ENCODE results near the gene CORIN. TPM values are rescaled to one million over a fixed set of nuclear protein-coding genes. Genes with fewer than 3 reads are reported as not detected.

CORIN gene
- total RNA-seq, 1 experiment from 2014 or later: 3.5 TPM

DNA sequence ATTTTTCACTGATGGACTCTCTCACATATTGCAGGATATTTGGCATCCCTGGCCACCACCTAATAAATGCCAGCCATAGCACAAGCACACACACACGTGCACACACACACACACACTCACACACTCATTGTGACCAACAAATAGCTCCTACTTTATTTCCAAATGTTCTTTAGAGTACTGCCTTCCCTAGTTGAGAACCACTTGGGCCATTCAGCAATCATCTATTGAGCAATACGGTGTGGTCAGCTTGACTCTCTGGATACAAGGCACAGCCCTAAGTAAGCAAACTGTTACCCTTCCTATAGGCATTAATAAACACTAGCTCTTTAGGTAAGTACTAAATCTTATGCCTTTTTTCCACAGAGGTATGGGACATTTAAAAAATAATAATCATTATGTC is 21.1 kb downstream of the CORIN start:
- no peak overlapping the region for H2AFZ ChIP-seq (ENCODE audit: low read depth, low read length, poor library complexity, severe bottlenecking)
- DNase-seq (ENCODE audit: low read depth, low spot score) (no peak), ATAC-seq (no peak)
- no TSS peak for BruUV-seq (replicated peaks)
- H3K79me2 ChIP-seq (ENCODE audit: insufficient read depth, low read length): no peaks in the 10 kb centered on the region
- TF ChIP-seq, protein P1, sequence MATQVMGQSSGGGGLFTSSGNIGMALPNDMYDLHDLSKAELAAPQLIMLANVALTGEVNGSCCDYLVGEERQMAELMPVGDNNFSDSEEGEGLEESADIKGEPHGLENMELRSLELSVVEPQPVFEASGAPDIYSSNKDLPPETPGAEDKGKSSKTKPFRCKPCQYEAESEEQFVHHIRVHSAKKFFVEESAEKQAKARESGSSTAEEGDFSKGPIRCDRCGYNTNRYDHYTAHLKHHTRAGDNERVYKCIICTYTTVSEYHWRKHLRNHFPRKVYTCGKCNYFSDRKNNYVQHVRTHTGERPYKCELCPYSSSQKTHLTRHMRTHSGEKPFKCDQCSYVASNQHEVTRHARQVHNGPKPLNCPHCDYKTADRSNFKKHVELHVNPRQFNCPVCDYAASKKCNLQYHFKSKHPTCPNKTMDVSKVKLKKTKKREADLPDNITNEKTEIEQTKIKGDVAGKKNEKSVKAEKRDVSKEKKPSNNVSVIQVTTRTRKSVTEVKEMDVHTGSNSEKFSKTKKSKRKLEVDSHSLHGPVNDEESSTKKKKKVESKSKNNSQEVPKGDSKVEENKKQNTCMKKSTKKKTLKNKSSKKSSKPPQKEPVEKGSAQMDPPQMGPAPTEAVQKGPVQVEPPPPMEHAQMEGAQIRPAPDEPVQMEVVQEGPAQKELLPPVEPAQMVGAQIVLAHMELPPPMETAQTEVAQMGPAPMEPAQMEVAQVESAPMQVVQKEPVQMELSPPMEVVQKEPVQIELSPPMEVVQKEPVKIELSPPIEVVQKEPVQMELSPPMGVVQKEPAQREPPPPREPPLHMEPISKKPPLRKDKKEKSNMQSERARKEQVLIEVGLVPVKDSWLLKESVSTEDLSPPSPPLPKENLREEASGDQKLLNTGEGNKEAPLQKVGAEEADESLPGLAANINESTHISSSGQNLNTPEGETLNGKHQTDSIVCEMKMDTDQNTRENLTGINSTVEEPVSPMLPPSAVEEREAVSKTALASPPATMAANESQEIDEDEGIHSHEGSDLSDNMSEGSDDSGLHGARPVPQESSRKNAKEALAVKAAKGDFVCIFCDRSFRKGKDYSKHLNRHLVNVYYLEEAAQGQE (IDR thresholded peaks at IDR 0.05; ENCODE audit: low read depth): no peak
- no peak for TF ChIP-seq CEBPB (IDR thresholded peaks at IDR 0.05; ENCODE audit: low read depth)
- no peak for TF ChIP-seq SP1 (IDR thresholded peaks at IDR 0.05; ENCODE audit: low read depth)
- no peak for TF ChIP-seq EZH2phosphoT487 (IDR thresholded peaks at IDR 0.05; ENCODE audit: borderline replicate concordance)
- TF ChIP-seq TCF7L2 (IDR thresholded peaks at IDR 0.05; ENCODE audit: borderline replicate concordance, extremely low read depth, insufficient read depth, insufficient read length): no peak
- TF ChIP-seq EZH2 (IDR thresholded peaks at IDR 0.05): no peak
- TF ChIP-seq JUND (IDR thresholded peaks at IDR 0.05): no peak
- TF ChIP-seq, protein P2, sequence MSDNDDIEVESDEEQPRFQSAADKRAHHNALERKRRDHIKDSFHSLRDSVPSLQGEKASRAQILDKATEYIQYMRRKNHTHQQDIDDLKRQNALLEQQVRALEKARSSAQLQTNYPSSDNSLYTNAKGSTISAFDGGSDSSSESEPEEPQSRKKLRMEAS (IDR thresholded peaks at IDR 0.05): no peak
- TF ChIP-seq EGR1 (IDR thresholded peaks at IDR 0.05; ENCODE audit: low read depth): no peak
- TF ChIP-seq POLR2AphosphoS5 (IDR thresholded peaks at IDR 0.05; ENCODE audit: low read depth, low read length): no peak
- TF ChIP-seq SRF (IDR thresholded peaks at IDR 0.05; ENCODE audit: low read depth): no peak
- TF ChIP-seq RAD21 (IDR thresholded peaks at IDR 0.05; ENCODE audit: low read depth): no peak
- TF ChIP-seq YY1 (IDR thresholded peaks at IDR 0.05; ENCODE audit: extremely low read depth, insufficient replicate concordance, low read depth, low read length): no peak
- TF ChIP-seq SIN3A (IDR thresholded peaks at IDR 0.05; ENCODE audit: low read depth): no peak
- TF ChIP-seq, protein P3, sequence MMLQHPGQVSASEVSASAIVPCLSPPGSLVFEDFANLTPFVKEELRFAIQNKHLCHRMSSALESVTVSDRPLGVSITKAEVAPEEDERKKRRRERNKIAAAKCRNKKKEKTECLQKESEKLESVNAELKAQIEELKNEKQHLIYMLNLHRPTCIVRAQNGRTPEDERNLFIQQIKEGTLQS (IDR thresholded peaks at IDR 0.05): no peak
- TF ChIP-seq, protein P4, sequence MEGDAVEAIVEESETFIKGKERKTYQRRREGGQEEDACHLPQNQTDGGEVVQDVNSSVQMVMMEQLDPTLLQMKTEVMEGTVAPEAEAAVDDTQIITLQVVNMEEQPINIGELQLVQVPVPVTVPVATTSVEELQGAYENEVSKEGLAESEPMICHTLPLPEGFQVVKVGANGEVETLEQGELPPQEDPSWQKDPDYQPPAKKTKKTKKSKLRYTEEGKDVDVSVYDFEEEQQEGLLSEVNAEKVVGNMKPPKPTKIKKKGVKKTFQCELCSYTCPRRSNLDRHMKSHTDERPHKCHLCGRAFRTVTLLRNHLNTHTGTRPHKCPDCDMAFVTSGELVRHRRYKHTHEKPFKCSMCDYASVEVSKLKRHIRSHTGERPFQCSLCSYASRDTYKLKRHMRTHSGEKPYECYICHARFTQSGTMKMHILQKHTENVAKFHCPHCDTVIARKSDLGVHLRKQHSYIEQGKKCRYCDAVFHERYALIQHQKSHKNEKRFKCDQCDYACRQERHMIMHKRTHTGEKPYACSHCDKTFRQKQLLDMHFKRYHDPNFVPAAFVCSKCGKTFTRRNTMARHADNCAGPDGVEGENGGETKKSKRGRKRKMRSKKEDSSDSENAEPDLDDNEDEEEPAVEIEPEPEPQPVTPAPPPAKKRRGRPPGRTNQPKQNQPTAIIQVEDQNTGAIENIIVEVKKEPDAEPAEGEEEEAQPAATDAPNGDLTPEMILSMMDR (IDR thresholded peaks at IDR 0.05 in 2 of 3, conservative IDR thresholded peaks at IDR 0.05 in 1 of 3; ENCODE audit: borderline replicate concordance in 1 of 3, insufficient read depth in 1 of 3, low read depth in 2 of 3, low read length in 2 of 3): no peak
- no peak for TF ChIP-seq ZNF274 (IDR thresholded peaks at IDR 0.05; ENCODE audit: low read depth, low read length)
- no peak for TF ChIP-seq POLR2A (IDR thresholded peaks at IDR 0.05; ENCODE audit: borderline replicate concordance, extremely low read depth, insufficient read depth, insufficient read length)
- TF ChIP-seq FOSL1 (IDR thresholded peaks at IDR 0.05; ENCODE audit: low read depth): no peak
- no peak overlapping the region for H3K4me2 ChIP-seq (ENCODE audit: low read length)
- no peaks in the 10 kb centered on the region for H3K4me1 ChIP-seq (ENCODE audit: control insufficient read depth in 1 of 2, insufficient read depth in 2 of 2, low read length in 2 of 2)
- no peak overlapping the region for H3K27ac ChIP-seq (ENCODE audit: low read depth, low read length)
- no peak overlapping the region for H3K9ac ChIP-seq (ENCODE audit: low read length)
- H3K36me3 ChIP-seq (ENCODE audit: control insufficient read depth in 1 of 2, insufficient read depth in 2 of 2, low read length in 2 of 2): no peaks in the 10 kb centered on the region
- ChIA-PET POLR2A (no interaction called here), RAD21 (ENCODE audit: low non-redundant PET in 1 of 2, low total read pairs in 2 of 2, uncharacterized antibody in 2 of 2, unreplicated experiment in 2 of 2) (no interaction called here), CTCF (no interaction called here)
- H3K9me3 ChIP-seq (ENCODE audit: control insufficient read depth in 1 of 2, insufficient read depth in 1 of 2, low read depth in 1 of 2, low read length in 2 of 2): no peaks in the 10 kb centered on the region
- no peaks in the 10 kb centered on the region for H3K9me2 ChIP-seq (ENCODE audit: insufficient read depth)
- H4K20me1 ChIP-seq (ENCODE audit: insufficient read depth): no peaks in the 10 kb centered on the region
- H3K27me3 ChIP-seq (ENCODE audit: insufficient read depth, low read length): no peaks in the 10 kb centered on the region
- intact Hi-C loops (cut with micrococcal nuclease): no loop called here
- no peak overlapping the region for H3K4me3 ChIP-seq (replicated peaks in 1 of 2; ENCODE audit: low read depth in 1 of 2, low read length in 2 of 2)

Data from HCT116 (cell line).